ENCODE data around the gene SHH.

GRCh38 chr7:155858521-155859061, 46.3 kb upstream of the SHH start:
- TF ChIP-seq CTCF (IDR thresholded peaks at IDR 0.05) = no peak
- TF ChIP-seq POLR2A (IDR thresholded peaks at IDR 0.05) = no peak
